GM10266 (cell line): ENCODE measurements around the gene CYP4B1.

Experiments
- DNase-seq: peaks from one replicate; pipeline ENCODE4 v3.0.0; 2012; ENCODE audit errors: extremely low spot score
- CTCF ChIP-seq: IDR thresholded peaks from 2 replicates; pipeline ENCODE4 v1.5.1; 2012; ENCODE audit warnings: mild to moderate bottlenecking, low read depth; ENCODE audit not compliant: control insufficient read depth, insufficient read depth; ENCODE audit errors: missing control alignments

Gene CYP4B1

GRCh38 chr1:46817814-46818213, 19.0 kb downstream of the CYP4B1 start:
- no peak for TF ChIP-seq CTCF
- DNase-seq: no peak

GRCh38 chr1:46818591-46818990, 19.7 kb downstream of the CYP4B1 start:
- DNase-seq: no peak
- no peak for TF ChIP-seq CTCF

GRCh38 chr1:46819335-46819734, 20.5 kb downstream of the CYP4B1 start:
- DNase-seq: no peak
- no peak for TF ChIP-seq CTCF

GRCh38 chr1:46820076-46820475, 21.2 kb downstream of the CYP4B1 start:
- TF ChIP-seq CTCF: no peak
- no peak for DNase-seq

GRCh38 chr1:46820560-46821060, 21.8 kb downstream of the CYP4B1 start:
- DNase-seq: no peak
- TF ChIP-seq CTCF: no peak

- DNase-seq: no peak
Observed at GRCh38 chr1:46822248-46822826, 23.5 kb downstream of the CYP4B1 start.

More at GRCh38 chr1:46822248-46822826, 23.5 kb downstream of the CYP4B1 start:
- no peak for TF ChIP-seq CTCF
